H1 (cell line): ENCODE measurements around the gene SPN. TPM values are rescaled to one million over a fixed set of nuclear protein-coding genes. Genes with fewer than 3 reads are reported as not detected.

Source experiments
- CTCF ChIA-PET: fragments of 300-600 bp; sonication (Branson Sonifier 250); formaldehyde crosslinking; loops from one replicate; lab custom pipeline; 2021; ENCODE audit not compliant: partially characterized antibody; lab: Charles Lee
- POLR2A ChIA-PET: fragments of 300-600 bp; sonication (Branson Sonifier 250); formaldehyde crosslinking; loops from one replicate; lab custom pipeline; 2021; ENCODE audit warnings: inconsistent platforms; ENCODE audit not compliant: partially characterized antibody; lab: Charles Lee
- DNase-seq, 2 experiments: peaks; one replicate each; pipeline versions ENCODE4 v3.0.0 to v3.0.0-alpha.2; 2010 to 2022; ENCODE audit warnings: low spot score in 2 of 2, low read depth in 1 of 2, mixed read lengths in 1 of 2
- FAIRE-seq: peaks from 2 replicates; lab custom pipeline; 2011; peaks lifted over from hg19 to GRCh38; lab: Jason Lieb, UNC
- H2AFZ ChIP-seq: 2 replicates; pipeline ENCODE4 v1.8.1; 2012; ENCODE audit warnings: low read length, inconsistent platforms
- H2AK5ac ChIP-seq: 2 replicates; pipeline ENCODE4 v1.6.1; 2013; ENCODE audit warnings: low read depth, low read length
- H2BK120ac ChIP-seq: replicated peaks from 2 replicates; pipeline ENCODE3; 2013; ENCODE audit warnings: low read depth, low read length, inconsistent platforms
- H2BK12ac ChIP-seq: 2 replicates; pipeline ENCODE4 v1.6.1; 2013; ENCODE audit warnings: low read depth, low read length
- H2BK15ac ChIP-seq: 2 replicates; pipeline ENCODE4 v1.6.1; 2013; ENCODE audit warnings: low read length
- H2BK20ac ChIP-seq: 2 replicates; pipeline ENCODE4 v1.6.1; 2013; ENCODE audit warnings: low read length
- H2BK5ac ChIP-seq: 2 replicates; pipeline ENCODE4 v1.6.1; 2013; ENCODE audit warnings: low read depth, low read length
- H3K14ac ChIP-seq: 2 replicates; pipeline ENCODE4 v1.6.1; 2013; ENCODE audit warnings: inconsistent platforms; ENCODE audit not compliant: insufficient read length
- H3K18ac ChIP-seq: 2 replicates; pipeline ENCODE4 v1.6.1; 2013; ENCODE audit warnings: low read length; ENCODE audit errors: extremely low read depth
- H3K23ac ChIP-seq: 2 replicates; pipeline ENCODE4 v1.6.1; 2013; ENCODE audit warnings: inconsistent platforms; ENCODE audit not compliant: insufficient read length
- H3K23me2 ChIP-seq: 2 replicates; pipeline ENCODE4 v1.6.1; 2013; ENCODE audit warnings: low read depth, low read length
- H3K27ac ChIP-seq: 2 replicates; pipeline ENCODE4 v1.6.1; 2011; ENCODE audit warnings: low read depth, low read length, inconsistent platforms
- H3K27me3 ChIP-seq, 4 experiments: replicated peaks in 1 of 4; 1 replicate in 1 of 4; 2 replicates in 3 of 4; pipeline versions ENCODE4 v1.6.1 to v1.8.1; 2011 to 2013; ENCODE audit warnings: low read length in 3 of 4, mild to moderate bottlenecking in 3 of 4, inconsistent platforms in 2 of 4, mixed read lengths in 2 of 4, moderate library complexity in 1 of 4; ENCODE audit not compliant: control insufficient read depth in 3 of 4, insufficient read depth in 3 of 4; ENCODE audit errors: extremely low read depth in 1 of 4
- H3K36me3 ChIP-seq, 4 experiments: 2 replicates each; pipeline versions ENCODE4 v1.6.1 to v1.8.1; 2011 to 2013; ENCODE audit warnings: mild to moderate bottlenecking in 4 of 4, low read length in 3 of 4, moderate library complexity in 2 of 4, control low read depth in 1 of 4, inconsistent platforms in 1 of 4; ENCODE audit not compliant: insufficient read depth in 4 of 4, control insufficient read depth in 2 of 4
- H3K4ac ChIP-seq: replicated peaks from 2 replicates; pipeline ENCODE3; 2013; ENCODE audit warnings: low read length, low read depth, mixed read lengths, inconsistent platforms; ENCODE audit not compliant: insufficient read length
- H3K4me1 ChIP-seq, 4 experiments: replicated peaks in 1 of 4; 1 replicate in 1 of 4; 2 replicates in 3 of 4; pipeline versions ENCODE4 v1.6.1 to v1.8.1; 2011 to 2013; ENCODE audit warnings: low read length in 3 of 4, inconsistent platforms in 2 of 4, mixed read lengths in 1 of 4; ENCODE audit not compliant: insufficient read depth in 4 of 4, control insufficient read depth in 3 of 4
- H3K4me2 ChIP-seq, 2 experiments: 2 replicates each; pipeline versions ENCODE4 v1.6.1 to v1.8.1; 2011 to 2013; ENCODE audit warnings: low read depth in 2 of 2, low read length in 2 of 2, control low read depth in 1 of 2, inconsistent platforms in 1 of 2, mild to moderate bottlenecking in 1 of 2; ENCODE audit not compliant: insufficient read depth in 1 of 2
- H3K4me3 ChIP-seq, 4 experiments: fragments of 200-600, 300-600 bp in 1 of 4; sonication (generic), shearing (Covaris generic), sonication (Bioruptor Twin) in 1 of 4; 2 replicates each; pipeline versions ENCODE4 v1.5.1 to v1.8.1; 2011 to 2016; ENCODE audit warnings: low read length in 4 of 4, low read depth in 3 of 4, control low read depth in 2 of 4, inconsistent platforms in 2 of 4, mild to moderate bottlenecking in 2 of 4, mixed read lengths in 1 of 4, moderate library complexity in 1 of 4; ENCODE audit not compliant: insufficient read depth in 2 of 4; ENCODE audit errors: extremely low read depth in 1 of 4
- H3K56ac ChIP-seq: replicated peaks from 2 replicates; pipeline ENCODE3; 2013; ENCODE audit warnings: low read depth, mild to moderate bottlenecking, mixed read lengths, low read length, inconsistent platforms; ENCODE audit not compliant: insufficient read length
- H3K79me1 ChIP-seq: 2 replicates; pipeline ENCODE4 v1.6.1; 2013; ENCODE audit warnings: low read depth, low read length, control low read depth
- H3K79me2 ChIP-seq, 2 experiments: 2 replicates each; pipeline versions ENCODE4 v1.6.1 to v1.8.1; 2012 to 2013; ENCODE audit warnings: low read length in 2 of 2, mild to moderate bottlenecking in 2 of 2, inconsistent platforms in 1 of 2; ENCODE audit not compliant: insufficient read depth in 2 of 2, control insufficient read depth in 1 of 2
- H3K9ac ChIP-seq, 4 experiments: replicated peaks in 1 of 4; 1 replicate in 1 of 4; 2 replicates in 3 of 4; pipeline versions ENCODE4 v1.6.1 to v1.8.1; 2011 to 2013; ENCODE audit warnings: low read depth in 3 of 4, low read length in 3 of 4, control low read depth in 2 of 4, mild to moderate bottlenecking in 2 of 4, moderate library complexity in 2 of 4, inconsistent platforms in 1 of 4; ENCODE audit errors: extremely low read depth in 1 of 4
- H3K9me3 ChIP-seq, 2 experiments: 2 replicates each; pipeline versions ENCODE4 v1.6.1 to v1.8.1; 2012 to 2013; ENCODE audit warnings: mild to moderate bottlenecking in 2 of 2, moderate library complexity in 2 of 2, control low read depth in 1 of 2, inconsistent platforms in 1 of 2, low read depth in 1 of 2, low read length in 1 of 2, mixed read lengths in 1 of 2; ENCODE audit not compliant: insufficient read depth in 2 of 2
- H4K20me1 ChIP-seq, 2 experiments: replicated peaks in 1 of 2; 2 replicates each; pipeline versions ENCODE3 to v1.8.1; 2011 to 2013; ENCODE audit warnings: inconsistent platforms in 2 of 2, low read length in 2 of 2, mild to moderate bottlenecking in 1 of 2; ENCODE audit not compliant: insufficient read depth in 2 of 2, control insufficient read depth in 1 of 2
- H4K5ac ChIP-seq: 2 replicates; pipeline ENCODE4 v1.6.1; 2013; ENCODE audit warnings: low read length, low read depth, mixed read lengths, inconsistent platforms; ENCODE audit not compliant: insufficient read length
- H4K8ac ChIP-seq: 2 replicates; pipeline ENCODE4 v1.8.0; 2013; ENCODE audit warnings: mild to moderate bottlenecking, moderate library complexity, low read length, inconsistent platforms; ENCODE audit not compliant: insufficient read depth; ENCODE audit errors: extremely low read depth
- H4K91ac ChIP-seq: replicated peaks from 2 replicates; pipeline ENCODE3; 2013; ENCODE audit warnings: low read length, mixed read lengths, inconsistent platforms; ENCODE audit not compliant: insufficient read length
- ASH2L ChIP-seq: fragments of 200-600, 300-600 bp; sonication (generic); IDR thresholded peaks from one replicate; pipeline ENCODE4 v1.7.1; 2017; ENCODE audit warnings: low read length
- BCL11A ChIP-seq, 2 experiments: IDR thresholded peaks; one replicate each; pipeline ENCODE4 v1.6.1; 2011; ENCODE audit warnings: low read depth in 2 of 2, low read length in 2 of 2, mild to moderate bottlenecking in 2 of 2
- EZH2 ChIP-seq: fragments of 200-600 bp; sonication (generic); IDR thresholded peaks from 2 replicates; pipeline ENCODE4 v1.7.1; 2012; ENCODE audit warnings: low read depth, mild to moderate bottlenecking, moderate library complexity, low read length, inconsistent platforms; ENCODE audit not compliant: severe bottlenecking
- GTF2F1 ChIP-seq: IDR thresholded peaks from 2 replicates; pipeline ENCODE4 v1.6.1; 2012; ENCODE audit warnings: low read depth, low read length, improper control_type of control experiment, borderline replicate concordance
- MAFK ChIP-seq: IDR thresholded peaks from 2 replicates; pipeline ENCODE4 v1.6.1; 2012; ENCODE audit warnings: low read depth, mild to moderate bottlenecking, improper control_type of control experiment, low read length
- RBBP5 ChIP-seq: IDR thresholded peaks from 2 replicates; pipeline ENCODE4 v1.7.1; 2012; ENCODE audit warnings: low read depth, mild to moderate bottlenecking, inconsistent platforms, low read length, moderate library complexity, borderline replicate concordance
- RNF2 ChIP-seq: fragments of 200-900, 300-1000 bp; sonication (generic); IDR thresholded peaks from 2 replicates; pipeline ENCODE4 v1.7.1; 2016; ENCODE audit warnings: borderline replicate concordance, low read depth, mild to moderate bottlenecking, antibody characterized with exemption, low read length; ENCODE audit not compliant: poor library complexity, severe bottlenecking; ENCODE audit errors: missing control alignments
- SIRT6 ChIP-seq: IDR thresholded peaks from one replicate; pipeline ENCODE4 v1.7.1; 2012; ENCODE audit warnings: low read length, inconsistent platforms
- SUZ12 ChIP-seq: fragments of 200-600 bp; sonication (generic); IDR thresholded peaks from 2 replicates; pipeline ENCODE4 v1.6.1; 2012; ENCODE audit warnings: mild to moderate bottlenecking, inconsistent platforms, low read length, moderate library complexity, mixed read lengths
- TAF7 ChIP-seq: optimal IDR thresholded peaks from 2 replicates; pipeline ENCODE3; 2011; ENCODE audit warnings: low read depth, mild to moderate bottlenecking, inconsistent platforms, low read length, moderate library complexity, borderline replicate concordance
- YY1 ChIP-seq: IDR thresholded peaks from 2 replicates; pipeline ENCODE4 v1.6.1; 2011; ENCODE audit warnings: low read depth, mild to moderate bottlenecking, low read length
- WGBS, 2 experiments: shearing (Covaris generic) in 1 of 2; methylation state at CpG; one replicate each; pipeline versions ENCODE4 v1.1.6 to v1.1.7; 2013 to 2015; ENCODE audit warnings: low lambda C conversion rate in 2 of 2, mixed read lengths in 2 of 2, inconsistent platforms in 1 of 2, low coverage in 1 of 2, missing lambda C conversion rate in 1 of 2; ENCODE audit not compliant: insufficient replicate concordance in 2 of 2, insufficient coverage in 1 of 2, insufficient read length in 1 of 2; ENCODE audit errors: extremely low coverage in 1 of 2, missing lambda C conversion rate in 1 of 2; 5-methylcytosine and 5-hydroxymethylcytosine counted together
- polyA plus RNA-seq, 7 experiments: library from polyadenylated mRNA; depleted of rRNA in 3 of 7; stranded (reverse) in 5 of 7; unstranded in 2 of 7; fragments of >200 nt in 5 of 7; fragments of 200-250 nt in 2 of 7; gene quantifications; 1 replicate in 5 of 7; 2 replicates in 1 of 7; 4 replicates in 1 of 7; pipeline versions ENCODE4 v1.2.1 to v1.2.3, GENCODE V29; 2011 to 2013; ENCODE audit warnings: missing spikeins in 2 of 7, mixed read lengths in 2 of 7
- total RNA-seq: library from RNA; stranded (reverse); fragmentation: NEBNext Ultra II Directional; extraction: Animal tissue kit (Norgen Biotek cat#: 25700); gene quantifications from 2 replicates; pipeline ENCODE4 v1.2.1, GENCODE V29; 2021

Gene SPN
- total and polyA plus RNA-seq, 2 of the 8 experiments (the other 6 are each of a cell fraction or from before 2014, with no cell fraction given), result 1.5 to 1.8 TPM

GRCh38 chr16:29686740-29687332 lies 23.8 kb downstream of the SPN start:
- Histone ChIP-seq H3K79me1 (peaks cover 15% of the 10 kb centered on the region), H3K18ac (no peak overlapping the region), H3K23ac (no peak overlapping the region), H4K20me1 (peaks cover 0 to 9% of the 10 kb centered on the region in 2 experiments), H3K4me1 (peaks cover 2 to 9% (median 5%) of the 10 kb centered on the region in 4 experiments; a peak in 5 of 7 replicates), H3K4me3 (no peak overlapping the region), H3K27ac (no peak overlapping the region), H3K4me2 (no peak overlapping the region), H2BK15ac (no peak overlapping the region), H3K4ac (no peak overlapping the region), H3K36me3 (peaks cover 0 to 23% (median 4%) of the 10 kb centered on the region in 4 experiments; a peak in 3 of 8 replicates), H3K27me3 (no peaks in the 10 kb centered on the region), H2BK20ac (no peak overlapping the region), H3K14ac (no peak overlapping the region), H3K9ac (no peak overlapping the region), H4K8ac (no peak overlapping the region), H3K9me3 (no peaks in the 10 kb centered on the region), H3K79me2 (peaks cover 0 to 74% of the 10 kb centered on the region in 2 experiments; a peak in 3 of 4 replicates), H2AFZ (no peak overlapping the region), H3K56ac (no peak overlapping the region), H2AK5ac (no peak overlapping the region), H2BK12ac (no peak overlapping the region), H2BK5ac (peak overlapping the region; percentile 77; the same call in 1 of the 2 replicates), H4K5ac (no peak overlapping the region), H4K91ac (no peak overlapping the region), H2BK120ac (no peak overlapping the region), H3K23me2 (no peaks in the 10 kb centered on the region)
- FAIRE-seq (no peak), DNase-seq (no peak)
- POLR2A ChIA-PET, result interaction anchor here (1.0 to 9.8 kb wide), 8 partner anchors 10 to 379 kb away, joined by 3 to 130 read pairs (median 6); partner anchors contain the start of genes ALDOA and QPRT
- CTCF ChIA-PET, result interaction anchor here (0.5 to 3.9 kb wide), 5 partner anchors 10 to 98 kb away, joined by 3 to 17 read pairs (median 3); no protein-coding TSS in a partner anchor
- WGBS, 2 experiments, result 90% methylated on average over 9 of the region's 9 CpGs; no CpG with 5 or more reads in 1 of the 2 experiments
- no peak for TF ChIP-seq RBBP5
- no peak for TF ChIP-seq BCL11A (IDR thresholded peaks at IDR 0.05; ENCODE audit: low read depth in 2 of 2, low read length in 2 of 2)
- no peak for TF ChIP-seq EZH2
- no peak for TF ChIP-seq SIRT6
- no peak for TF ChIP-seq SUZ12
- TF ChIP-seq GTF2F1, result no peak
- no peak for TF ChIP-seq YY1
- no peak for TF ChIP-seq TAF7
- no peak for TF ChIP-seq ASH2L
- no peak for TF ChIP-seq MAFK
- no peak for TF ChIP-seq RNF2
